Caco-2 (cell line): ENCODE results near the gene SOHLH1. TPM values are rescaled to one million over a fixed set of nuclear protein-coding genes. Genes with fewer than 3 reads are reported as not detected.
A peak's percentile ranks its signal among the peaks of the same experiment; 100 is the strongest.

ENCODE experiments used
- BruUV-seq: library from RNA; stranded (reverse); fragments of 400-500 nt; replicated peaks from 2 replicates; lab custom pipeline; 2021; lab: Mats Ljungman, UMichigan
- CTCF ChIA-PET: fragments of 300-600 bp; sonication (Branson Sonifier 250); formaldehyde crosslinking; loops from one replicate; lab custom pipeline; 2022; ENCODE audit warnings: antibody characterized with exemption; lab: Charles Lee
- POLR2A ChIA-PET: fragments of 300-600 bp; sonication (Branson Sonifier 250); formaldehyde crosslinking; loops from one replicate; lab custom pipeline; 2022; ENCODE audit warnings: antibody characterized with exemption; lab: Charles Lee
- DNase-seq, 2 experiments: peaks; one replicate each; pipeline versions ENCODE4 v3.0.0 to v3.0.0-alpha.2; 2020 to 2022
- H3K27me3 ChIP-seq: replicated peaks from 2 replicates; pipeline ENCODE4 v1.6.0; 2011; ENCODE audit warnings: low read length; ENCODE audit not compliant: control insufficient read depth, insufficient read depth
- H3K36me3 ChIP-seq: 2 replicates; pipeline ENCODE4 v1.5.1; 2011; ENCODE audit warnings: low read length; ENCODE audit not compliant: control insufficient read depth, insufficient read depth
- H3K4me1 ChIP-seq: fragments of 250-450 bp; sonication (Bioruptor Pico); 2 replicates; pipeline ENCODE4 v1.5.1; 2020; ENCODE audit warnings: mild to moderate bottlenecking
- H3K4me3 ChIP-seq: 2 replicates; pipeline ENCODE4 v1.5.1; 2011; ENCODE audit warnings: low read depth, mild to moderate bottlenecking, control low read depth, low read length
- H3K9me3 ChIP-seq: fragments of 250-450 bp; sonication (Bioruptor Pico); 2 replicates; pipeline ENCODE4 v1.5.1; 2020; ENCODE audit warnings: mild to moderate bottlenecking, moderate library complexity
- H3K27ac Mint-ChIP-seq: one replicate; pipeline ENCODE4 v1.8.0; 2022; ENCODE audit warnings: mixed read lengths; ENCODE audit not compliant: unreplicated experiment
- H3K27me3 Mint-ChIP-seq: one replicate; pipeline ENCODE4 v1.8.0; 2022; ENCODE audit warnings: mixed read lengths; ENCODE audit not compliant: insufficient read depth, unreplicated experiment
- H3K36me3 Mint-ChIP-seq: one replicate; pipeline ENCODE4 v1.8.0; 2022; ENCODE audit warnings: mild to moderate bottlenecking, mixed read lengths; ENCODE audit not compliant: insufficient read depth, unreplicated experiment
- H3K4me1 Mint-ChIP-seq: one replicate; pipeline ENCODE4 v1.8.0; 2022; ENCODE audit warnings: low read depth, mixed read lengths; ENCODE audit not compliant: unreplicated experiment
- H3K4me3 Mint-ChIP-seq: one replicate; pipeline ENCODE4 v1.8.0; 2022; ENCODE audit warnings: mild to moderate bottlenecking, moderate library complexity, mixed read lengths; ENCODE audit not compliant: unreplicated experiment
- H3K9me3 Mint-ChIP-seq: one replicate; pipeline ENCODE4 v1.8.0; 2022; ENCODE audit warnings: mixed read lengths; ENCODE audit not compliant: unreplicated experiment
- intact Hi-C: fragments of 100-400 bp; cut with micrococcal nuclease; formaldehyde crosslinking; loops from one replicate; pipeline ENCODE4 v1.10.0; 2022; ENCODE audit not compliant: unreplicated experiment
- total RNA-seq: library from RNA; stranded (reverse); gene quantifications from 2 replicates; pipeline ENCODE4 v1.2.3, GENCODE V29; 2022
- TF ChIP-seq, protein P1 (sequence below), 2 experiments: fragments of 200-600 bp in 1 of 2; IDR thresholded peaks; 1 replicate in 1 of 2; 2 replicates in 1 of 2; pipeline versions ENCODE4 v1.5.1 to v1.8.0; 2011 to 2022; ENCODE audit warnings: antibody characterized with exemption in 1 of 2, control low read depth in 1 of 2, inconsistent platforms in 1 of 2, low read depth in 1 of 2, low read length in 1 of 2, mild to moderate bottlenecking in 1 of 2, moderate library complexity in 1 of 2; ENCODE audit not compliant: insufficient read depth in 1 of 2, severe bottlenecking in 1 of 2, unreplicated experiment in 1 of 2

The SOHLH1 gene
- total RNA-seq, 1 experiment from 2014 or later, result 44.9 TPM

DNA sequence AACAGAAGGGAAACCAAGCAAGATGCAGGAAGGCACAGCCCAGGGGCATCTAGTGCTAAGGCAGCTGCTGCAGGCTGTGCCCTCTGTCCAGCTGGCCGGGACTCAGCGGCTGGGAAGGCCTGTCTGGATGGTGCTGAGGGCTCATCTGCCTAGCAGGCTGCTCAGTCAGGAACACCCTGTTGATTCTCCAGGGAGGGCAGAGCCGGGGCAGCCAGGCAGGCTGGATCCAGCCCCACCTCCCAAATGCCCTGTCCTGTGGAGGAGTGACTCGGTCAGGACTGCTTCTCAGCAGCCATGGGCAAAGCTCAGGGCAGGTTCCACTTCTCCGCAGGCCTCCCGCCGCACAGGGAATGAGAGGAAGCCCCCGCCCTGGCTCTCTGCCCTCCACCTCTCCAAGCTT is 44.0 kb downstream of the SOHLH1 start:
- intact Hi-C loops, result no loop called here
- H3K36me3 ChIP-seq, result no peaks in the 10 kb centered on the region; the same call in 1 of the 2 replicates
- H3K9me3 Mint-ChIP-seq, result peaks cover 30% of the 10 kb centered on the region
- H3K9me3 ChIP-seq, result peaks cover 20% of the 10 kb centered on the region
- no peak for DNase-seq
- H3K27me3 Mint-ChIP-seq, result no peaks in the 10 kb centered on the region
- peaks cover 10% of the 10 kb centered on the region for H3K4me1 ChIP-seq
- TF ChIP-seq, protein P1, sequence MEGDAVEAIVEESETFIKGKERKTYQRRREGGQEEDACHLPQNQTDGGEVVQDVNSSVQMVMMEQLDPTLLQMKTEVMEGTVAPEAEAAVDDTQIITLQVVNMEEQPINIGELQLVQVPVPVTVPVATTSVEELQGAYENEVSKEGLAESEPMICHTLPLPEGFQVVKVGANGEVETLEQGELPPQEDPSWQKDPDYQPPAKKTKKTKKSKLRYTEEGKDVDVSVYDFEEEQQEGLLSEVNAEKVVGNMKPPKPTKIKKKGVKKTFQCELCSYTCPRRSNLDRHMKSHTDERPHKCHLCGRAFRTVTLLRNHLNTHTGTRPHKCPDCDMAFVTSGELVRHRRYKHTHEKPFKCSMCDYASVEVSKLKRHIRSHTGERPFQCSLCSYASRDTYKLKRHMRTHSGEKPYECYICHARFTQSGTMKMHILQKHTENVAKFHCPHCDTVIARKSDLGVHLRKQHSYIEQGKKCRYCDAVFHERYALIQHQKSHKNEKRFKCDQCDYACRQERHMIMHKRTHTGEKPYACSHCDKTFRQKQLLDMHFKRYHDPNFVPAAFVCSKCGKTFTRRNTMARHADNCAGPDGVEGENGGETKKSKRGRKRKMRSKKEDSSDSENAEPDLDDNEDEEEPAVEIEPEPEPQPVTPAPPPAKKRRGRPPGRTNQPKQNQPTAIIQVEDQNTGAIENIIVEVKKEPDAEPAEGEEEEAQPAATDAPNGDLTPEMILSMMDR (IDR thresholded peaks at IDR 0.05; ENCODE audit: insufficient read depth in 1 of 2, low read depth in 1 of 2, low read length in 1 of 2, severe bottlenecking in 1 of 2, unreplicated experiment in 1 of 2), result no peak
- H3K27ac Mint-ChIP-seq, result no peak overlapping the region
- CTCF ChIA-PET, result no interaction called here
- no peaks in the 10 kb centered on the region for H3K27me3 ChIP-seq
- peaks cover 11% of the 10 kb centered on the region for H3K36me3 Mint-ChIP-seq
- H3K4me3 Mint-ChIP-seq, result no peak overlapping the region
- POLR2A ChIA-PET, result no interaction called here
- H3K4me3 ChIP-seq, result no peak overlapping the region
- no peaks in the 10 kb centered on the region for H3K4me1 Mint-ChIP-seq
- no TSS peak for BruUV-seq

DNA sequence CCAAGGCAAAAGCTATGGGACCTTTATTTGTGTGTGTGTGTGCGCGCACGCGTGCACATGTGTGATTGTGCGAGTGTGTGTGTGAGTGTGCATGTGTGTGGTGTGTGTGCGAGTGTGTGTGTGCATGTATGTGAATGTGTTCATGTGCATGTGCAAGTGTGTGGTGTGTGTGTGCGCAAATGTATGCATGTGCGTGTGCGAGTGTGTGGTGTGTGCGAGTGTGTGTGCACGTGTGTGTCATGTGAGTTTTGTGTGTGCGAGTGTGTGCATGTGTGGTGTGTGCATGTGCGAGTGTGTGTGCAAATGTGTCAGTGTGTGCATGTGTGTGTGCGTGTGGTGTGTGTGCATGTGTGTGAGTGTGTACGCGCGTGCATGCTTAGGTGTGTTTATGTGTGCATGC is 48.9 kb downstream of the SOHLH1 start:
- no peak overlapping the region for H3K4me3 Mint-ChIP-seq
- intact Hi-C loops, result no loop called here
- no peaks in the 10 kb centered on the region for H3K27me3 Mint-ChIP-seq
- no peaks in the 10 kb centered on the region for H3K27me3 ChIP-seq
- no peaks in the 10 kb centered on the region; the same call in 1 of the 2 replicates for H3K36me3 ChIP-seq
- peaks cover 10% of the 10 kb centered on the region for H3K4me1 ChIP-seq
- peak overlapping the region; percentile 46 for H3K27ac Mint-ChIP-seq
- peaks cover 7% of the 10 kb centered on the region for H3K36me3 Mint-ChIP-seq
- ChIA-PET POLR2A (no interaction called here), CTCF (no interaction called here)
- BruUV-seq, result no TSS peak
- no peak overlapping the region for H3K4me3 ChIP-seq
- H3K9me3 Mint-ChIP-seq, result peaks cover 65% of the 10 kb centered on the region
- no peak for DNase-seq
- H3K4me1 Mint-ChIP-seq, result no peaks in the 10 kb centered on the region
- TF ChIP-seq, protein P1 (IDR thresholded peaks at IDR 0.05; ENCODE audit: insufficient read depth in 1 of 2, low read depth in 1 of 2, low read length in 1 of 2, severe bottlenecking in 1 of 2, unreplicated experiment in 1 of 2), result no peak
- H3K9me3 ChIP-seq, result peaks cover 56% of the 10 kb centered on the region

DNA sequence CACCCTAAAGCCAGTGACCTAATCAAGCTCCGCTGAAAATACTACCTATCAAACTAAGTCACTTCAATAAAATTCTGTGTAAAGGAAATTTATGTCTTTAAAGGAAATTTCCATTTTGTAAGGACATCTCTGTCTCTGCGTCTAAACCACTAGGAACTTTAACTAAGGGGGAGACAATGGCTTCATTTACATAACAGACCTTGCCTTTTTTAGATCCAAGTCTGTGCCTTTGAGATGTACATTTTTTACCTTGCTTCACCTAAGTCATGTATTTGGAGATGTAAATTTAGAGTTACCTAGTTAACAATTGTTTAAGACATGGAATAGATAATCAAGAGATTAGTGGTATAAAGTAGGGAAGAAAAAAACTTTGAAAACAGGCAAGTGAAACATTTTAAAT is 49.8 kb downstream of the SOHLH1 start:
- no peaks in the 10 kb centered on the region for H3K27me3 Mint-ChIP-seq
- Histone ChIP-seq H3K9me3 (peaks cover 64% of the 10 kb centered on the region), H3K36me3 (no peaks in the 10 kb centered on the region; the same call in 1 of the 2 replicates), H3K4me1 (peaks cover 10% of the 10 kb centered on the region), H3K4me3 (no peak overlapping the region), H3K27me3 (no peaks in the 10 kb centered on the region)
- no peak for DNase-seq
- peaks cover 7% of the 10 kb centered on the region for H3K36me3 Mint-ChIP-seq
- ChIA-PET POLR2A (no interaction called here), CTCF (no interaction called here)
- H3K27ac Mint-ChIP-seq, result no peak overlapping the region
- H3K4me3 Mint-ChIP-seq, result no peak overlapping the region
- no TSS peak for BruUV-seq
- peaks cover 74% of the 10 kb centered on the region for H3K9me3 Mint-ChIP-seq
- TF ChIP-seq, protein P1 (IDR thresholded peaks at IDR 0.05; ENCODE audit: insufficient read depth in 1 of 2, low read depth in 1 of 2, low read length in 1 of 2, severe bottlenecking in 1 of 2, unreplicated experiment in 1 of 2), result no peak
- intact Hi-C loops, result no loop called here
- no peaks in the 10 kb centered on the region for H3K4me1 Mint-ChIP-seq
